Measurements from ENCODE around the gene ACTBL2. TPM values are rescaled to one million over a fixed set of nuclear protein-coding genes. Genes with fewer than 3 reads are reported as not detected.
A peak's percentile ranks its signal among the peaks of the same experiment; 100 is the strongest.
"Not testable (repeated sequence)": the region's sequence is repeated elsewhere in the genome, so short reads cannot be mapped to it uniquely, and the experiment has no call there.

The ACTBL2 gene
- total and polyA plus RNA-seq, 4 donors = not detected

DNA sequence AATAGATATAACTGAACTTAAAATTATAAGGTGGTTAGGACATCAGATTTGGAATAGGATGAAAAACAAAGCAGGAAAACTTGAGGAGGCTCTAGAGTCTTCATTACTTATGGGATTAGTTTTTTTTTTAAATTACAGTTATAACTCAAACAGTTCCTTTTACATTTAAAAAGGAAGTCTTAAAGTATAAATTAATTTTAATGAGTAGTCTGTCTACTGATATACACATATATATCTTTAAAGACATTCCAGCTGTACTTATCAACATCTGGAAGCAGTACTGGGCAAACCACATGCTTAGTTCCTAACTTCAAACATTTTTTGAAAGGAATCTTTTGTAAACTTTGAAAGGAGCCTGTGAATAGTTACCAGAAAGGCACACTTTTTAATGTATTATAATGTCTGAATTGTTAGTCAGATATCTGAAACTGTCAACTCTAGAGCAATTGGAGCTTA, 6.0 kb downstream of the ACTBL2 start:
- Histone ChIP-seq H3K4me1 (ENCODE audit: control insufficient read depth, insufficient read depth, low read length) (no peaks in the 10 kb centered on the region), H3K4me3 (ENCODE audit: low read depth, low read length) (no peak overlapping the region), H3K27me3 (ENCODE audit: control insufficient read depth, insufficient read depth, low read length) (no peaks in the 10 kb centered on the region), H3K27ac (ENCODE audit: low read depth, low read length) (no peak overlapping the region), H3K36me3 (ENCODE audit: control insufficient read depth, insufficient read depth, low read length) (no peaks in the 10 kb centered on the region), H3K9me3 (ENCODE audit: control insufficient read depth, insufficient read depth, low read length) (no peaks in the 10 kb centered on the region)
- DNase-seq (ENCODE audit: low read depth in 4 of 6, low spot score in 6 of 6) = no peak

DNA sequence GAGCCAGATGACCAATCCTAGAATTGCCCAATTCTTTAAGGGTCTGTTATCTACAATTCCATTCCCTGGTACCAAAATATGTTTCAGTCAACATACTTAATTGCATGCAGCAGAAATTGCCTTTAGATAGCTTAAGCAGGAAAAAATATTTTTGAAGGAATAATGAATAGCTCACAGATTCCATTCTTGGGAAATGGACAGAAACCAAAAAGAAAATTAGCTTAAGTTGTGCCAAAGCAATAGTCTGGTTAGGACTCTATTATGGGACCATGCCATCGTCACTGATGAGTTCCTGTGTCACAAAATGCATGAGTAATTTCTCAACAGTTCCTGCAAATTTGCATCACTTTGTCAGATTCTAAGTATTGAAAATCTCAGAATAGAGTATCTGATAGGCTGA, 12.3 kb downstream of the ACTBL2 start:
- Histone ChIP-seq H3K27me3 (ENCODE audit: control insufficient read depth, insufficient read depth, low read length) (no peaks in the 10 kb centered on the region), H3K27ac (ENCODE audit: low read depth, low read length) (no peak overlapping the region), H3K4me1 (ENCODE audit: control insufficient read depth, insufficient read depth, low read length) (no peaks in the 10 kb centered on the region), H3K9me3 (ENCODE audit: control insufficient read depth, insufficient read depth, low read length) (no peaks in the 10 kb centered on the region), H3K36me3 (ENCODE audit: control insufficient read depth, insufficient read depth, low read length) (no peaks in the 10 kb centered on the region), H3K4me3 (ENCODE audit: low read depth, low read length) (no peak overlapping the region)
- WGBS (ENCODE audit: insufficient coverage) = no CpG with 5 or more reads among the region's 1 CpG
- DNase-seq (ENCODE audit: low read depth in 4 of 6, low spot score in 6 of 6) = no peak

DNA sequence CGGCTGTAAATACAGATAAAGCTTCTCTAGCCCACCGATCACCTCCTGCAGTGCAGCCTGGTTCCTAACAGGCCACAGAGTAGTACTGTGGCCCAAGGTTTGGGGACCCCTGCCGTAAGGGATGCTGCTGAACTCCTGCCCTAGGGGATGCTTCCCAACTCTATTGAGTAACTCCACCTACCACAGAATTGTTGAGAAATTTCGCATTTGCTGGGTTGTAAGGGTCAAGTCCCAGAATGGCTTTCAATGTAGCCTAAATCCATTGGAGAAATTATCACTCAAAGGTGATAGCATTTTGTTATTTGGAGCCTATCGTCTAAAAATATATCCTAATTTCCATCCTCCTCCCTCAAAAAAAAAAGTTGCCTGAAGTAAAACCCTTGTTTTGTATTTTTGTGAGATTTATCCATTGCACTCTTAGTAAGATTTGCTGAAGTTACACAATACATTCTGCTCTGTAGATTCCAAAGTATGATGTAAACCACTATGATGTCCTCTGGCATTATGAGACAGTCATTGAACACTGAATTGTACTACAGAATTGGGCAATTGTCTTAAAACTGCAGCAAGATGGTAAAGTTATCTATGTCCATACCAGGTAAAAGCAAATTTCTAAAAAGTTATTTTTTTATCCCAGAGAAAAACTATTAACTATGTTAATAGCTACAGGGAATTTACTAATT, 14.0 kb downstream of the ACTBL2 start:
- H3K27ac ChIP-seq (ENCODE audit: low read depth, low read length) = no peak overlapping the region
- no peaks in the 10 kb centered on the region for H3K9me3 ChIP-seq (ENCODE audit: control insufficient read depth, insufficient read depth, low read length)
- DNase-seq (ENCODE audit: low read depth in 4 of 6, low spot score in 6 of 6) = no peak
- H3K4me3 ChIP-seq (ENCODE audit: low read depth, low read length) = no peak overlapping the region
- no peaks in the 10 kb centered on the region for H3K36me3 ChIP-seq (ENCODE audit: control insufficient read depth, insufficient read depth, low read length)
- no peaks in the 10 kb centered on the region for H3K27me3 ChIP-seq (ENCODE audit: control insufficient read depth, insufficient read depth, low read length)
- H3K4me1 ChIP-seq (ENCODE audit: control insufficient read depth, insufficient read depth, low read length) = no peaks in the 10 kb centered on the region
- WGBS (ENCODE audit: insufficient coverage) = no CpG with 5 or more reads among the region's 5 CpGs

DNA sequence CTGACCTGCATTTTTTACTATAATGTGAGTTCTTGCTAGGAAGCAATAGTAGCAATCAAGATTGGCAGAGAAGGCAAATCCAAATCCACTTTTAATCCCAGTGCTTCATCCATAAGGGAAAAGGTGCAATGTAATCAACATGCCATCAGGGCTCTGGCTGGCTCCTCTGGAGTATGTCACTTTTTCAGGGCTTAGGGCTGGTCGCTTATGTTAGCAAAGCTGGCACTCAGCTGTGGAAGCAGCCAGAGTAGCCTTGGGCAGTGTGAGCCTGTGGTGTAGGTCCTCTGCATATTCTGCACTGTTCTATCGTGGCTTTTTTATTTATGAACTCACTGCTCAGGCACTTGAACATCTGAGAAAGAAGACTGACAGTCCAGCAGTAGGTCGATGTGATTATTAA, 16.1 kb downstream of the ACTBL2 start:
- no peak for DNase-seq (ENCODE audit: low read depth in 4 of 6, low spot score in 6 of 6)

DNA sequence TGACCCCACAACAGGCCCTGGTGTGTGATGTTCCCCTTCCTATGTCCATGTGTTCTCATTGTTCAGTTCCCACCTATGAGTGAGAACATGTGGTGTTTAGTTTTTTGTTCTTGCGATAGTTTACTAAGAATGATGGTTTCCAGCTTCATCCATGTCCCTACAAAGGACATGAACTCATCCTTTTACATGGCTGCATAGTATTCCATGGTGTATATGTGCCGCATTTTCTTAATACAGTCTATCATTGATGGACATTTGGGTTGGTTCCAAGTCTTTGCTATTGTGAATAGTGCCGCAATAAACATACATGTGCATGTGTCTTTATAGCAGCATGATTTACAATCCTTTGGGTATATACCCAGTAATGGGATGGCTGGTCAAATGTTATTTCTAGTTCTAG, 22.6 kb downstream of the ACTBL2 start:
- not testable (repeated sequence) for H3K27me3 ChIP-seq (ENCODE audit: control insufficient read depth, insufficient read depth, low read length); H3K27ac ChIP-seq (ENCODE audit: low read depth, low read length); H3K9me3 ChIP-seq (ENCODE audit: control insufficient read depth, insufficient read depth, low read length); DNase-seq (ENCODE audit: low read depth in 4 of 6, low spot score in 6 of 6); H3K4me1 ChIP-seq (ENCODE audit: control insufficient read depth, insufficient read depth, low read length); H3K36me3 ChIP-seq (ENCODE audit: control insufficient read depth, insufficient read depth, low read length); H3K4me3 ChIP-seq (ENCODE audit: low read depth, low read length)
- no CpG with 5 or more reads among the region's 3 CpGs for WGBS (ENCODE audit: insufficient coverage)

More for the DNA sequence above, 16.1 kb downstream of the ACTBL2 start:
- no peaks in the 10 kb centered on the region for H3K4me1 ChIP-seq (ENCODE audit: control insufficient read depth, insufficient read depth, low read length)
- WGBS (ENCODE audit: insufficient coverage) = 73% methylated on average over 3 of the region's 3 CpGs
- H3K36me3 ChIP-seq (ENCODE audit: control insufficient read depth, insufficient read depth, low read length) = no peaks in the 10 kb centered on the region
- no peaks in the 10 kb centered on the region for H3K27me3 ChIP-seq (ENCODE audit: control insufficient read depth, insufficient read depth, low read length)
- no peaks in the 10 kb centered on the region for H3K9me3 ChIP-seq (ENCODE audit: control insufficient read depth, insufficient read depth, low read length)
- H3K27ac ChIP-seq (ENCODE audit: low read depth, low read length) = no peak overlapping the region
- H3K4me3 ChIP-seq (ENCODE audit: low read depth, low read length) = no peak overlapping the region

DNA sequence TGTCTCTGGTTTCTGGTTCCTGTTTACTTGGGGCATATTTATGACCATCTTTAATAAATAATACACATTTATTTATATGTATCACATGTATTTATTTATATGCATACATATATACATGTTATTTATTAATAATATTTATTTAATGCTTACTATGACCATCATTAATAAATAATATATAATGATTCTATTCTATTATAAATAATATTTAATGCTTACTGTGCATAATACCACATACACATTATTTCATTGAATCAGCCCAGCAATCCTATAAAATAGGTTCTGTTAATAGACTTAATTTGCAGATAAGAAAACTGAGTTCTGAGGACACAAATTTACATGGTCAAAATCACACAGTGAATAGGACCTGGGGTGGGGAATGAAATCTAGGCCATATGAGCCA, 24.2 kb downstream of the ACTBL2 start:
- Histone ChIP-seq H3K36me3 (ENCODE audit: control insufficient read depth, insufficient read depth, low read length) (no peaks in the 10 kb centered on the region), H3K27me3 (ENCODE audit: control insufficient read depth, insufficient read depth, low read length) (no peaks in the 10 kb centered on the region), H3K9me3 (ENCODE audit: control insufficient read depth, insufficient read depth, low read length) (no peaks in the 10 kb centered on the region), H3K27ac (ENCODE audit: low read depth, low read length) (no peak overlapping the region), H3K4me1 (ENCODE audit: control insufficient read depth, insufficient read depth, low read length) (peaks cover 3% of the 10 kb centered on the region), H3K4me3 (ENCODE audit: low read depth, low read length) (no peak overlapping the region)
- no peak for DNase-seq (ENCODE audit: low read depth in 4 of 6, low spot score in 6 of 6)

DNA sequence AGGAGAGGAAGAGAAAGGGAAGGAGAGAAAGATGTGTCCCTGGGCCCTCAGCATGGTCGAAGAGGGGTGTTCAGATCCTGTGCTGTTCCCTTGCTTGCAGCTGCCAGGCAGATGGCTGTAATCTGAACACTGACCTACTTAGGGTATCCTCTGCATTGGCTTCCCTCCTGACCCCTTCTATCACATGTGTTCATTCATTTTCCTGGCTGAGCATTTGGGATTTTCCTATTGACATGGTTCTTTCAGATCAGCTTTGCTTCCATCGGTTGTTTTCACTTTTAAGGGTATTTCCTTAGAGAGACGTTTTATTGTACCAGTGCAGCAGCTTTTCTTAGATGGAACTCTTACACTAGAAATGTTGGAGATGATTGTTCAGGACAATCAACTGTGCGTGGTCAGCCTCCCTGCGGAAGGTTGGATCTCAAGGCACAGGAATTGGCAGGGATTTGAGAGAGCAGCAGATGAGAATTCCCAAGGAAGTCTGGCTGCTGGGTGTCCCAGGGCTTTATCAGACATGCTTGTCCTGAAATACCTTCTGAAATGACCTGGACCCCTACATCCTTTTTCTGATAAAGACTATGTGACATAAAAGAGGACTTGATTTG, 26.0 kb downstream of the ACTBL2 start:
- Histone ChIP-seq H3K27me3 (ENCODE audit: control insufficient read depth, insufficient read depth, low read length) (no peaks in the 10 kb centered on the region), H3K4me3 (ENCODE audit: low read depth, low read length) (no peak overlapping the region), H3K4me1 (ENCODE audit: control insufficient read depth, insufficient read depth, low read length) (peaks cover 3% of the 10 kb centered on the region), H3K9me3 (ENCODE audit: control insufficient read depth, insufficient read depth, low read length) (no peaks in the 10 kb centered on the region), H3K27ac (ENCODE audit: low read depth, low read length) (no peak overlapping the region), H3K36me3 (ENCODE audit: control insufficient read depth, insufficient read depth, low read length) (no peaks in the 10 kb centered on the region)
- WGBS (ENCODE audit: insufficient coverage) = 67% methylated on average over 4 of the region's 5 CpGs
- no peak for DNase-seq (ENCODE audit: low read depth in 4 of 6, low spot score in 6 of 6)

DNA sequence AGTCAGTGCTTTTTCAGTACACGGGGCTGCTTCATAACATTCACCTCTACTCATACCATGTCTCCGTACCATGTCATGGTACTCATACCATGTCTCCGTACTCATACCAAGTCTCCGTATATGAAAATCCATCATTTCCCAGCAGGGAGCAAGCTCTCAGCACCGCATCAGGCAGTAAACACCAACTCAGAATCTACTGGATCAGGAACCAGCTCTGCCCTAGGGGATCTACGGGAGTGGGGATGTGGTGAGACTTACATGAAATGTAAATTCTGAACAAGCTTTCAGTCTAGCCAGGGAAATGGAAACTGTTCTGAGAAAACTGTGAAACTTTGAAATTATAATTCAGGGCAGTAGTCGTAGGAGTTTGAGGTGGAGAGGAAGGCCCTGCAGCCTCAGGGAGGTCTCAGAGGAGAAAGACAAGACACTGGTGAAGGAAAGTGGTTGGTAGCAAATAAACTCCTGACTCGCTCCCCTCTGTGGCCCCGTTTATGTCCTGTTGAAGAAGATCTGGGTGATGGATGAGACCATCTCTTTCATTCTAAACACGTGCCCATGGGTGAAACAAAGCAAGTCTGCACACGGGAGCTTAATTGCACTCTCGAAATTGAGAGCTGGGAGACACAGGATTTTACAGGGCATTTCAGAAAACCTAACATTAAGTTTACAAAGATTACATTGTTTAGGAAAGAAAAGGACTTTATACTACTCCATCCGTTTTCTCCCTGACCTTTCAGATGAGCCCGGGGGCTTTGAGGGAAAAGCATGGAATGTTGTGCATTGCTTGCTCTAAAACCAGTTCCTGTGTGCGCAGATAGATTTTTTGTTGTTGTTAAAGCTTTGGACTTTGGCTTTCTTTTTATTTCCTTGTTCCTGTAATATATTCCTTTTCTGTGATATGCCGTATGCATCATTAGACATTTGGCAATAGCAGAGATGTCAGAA, 26.8 kb downstream of the ACTBL2 start:
- Histone ChIP-seq H3K36me3 (ENCODE audit: control insufficient read depth, insufficient read depth, low read length) (no peaks in the 10 kb centered on the region), H3K27me3 (ENCODE audit: control insufficient read depth, insufficient read depth, low read length) (no peaks in the 10 kb centered on the region), H3K4me1 (ENCODE audit: control insufficient read depth, insufficient read depth, low read length) (peaks cover 3% of the 10 kb centered on the region), H3K27ac (ENCODE audit: low read depth, low read length) (peak overlapping the region; percentile 16), H3K4me3 (ENCODE audit: low read depth, low read length) (no peak overlapping the region), H3K9me3 (ENCODE audit: control insufficient read depth, insufficient read depth, low read length) (no peaks in the 10 kb centered on the region)
- DNase-seq (ENCODE audit: low read depth in 4 of 6, low spot score in 6 of 6) = peak in 1 of 6 donors; percentile 33
- 74% methylated on average over 7 of the region's 16 CpGs for WGBS (ENCODE audit: insufficient coverage)

DNA sequence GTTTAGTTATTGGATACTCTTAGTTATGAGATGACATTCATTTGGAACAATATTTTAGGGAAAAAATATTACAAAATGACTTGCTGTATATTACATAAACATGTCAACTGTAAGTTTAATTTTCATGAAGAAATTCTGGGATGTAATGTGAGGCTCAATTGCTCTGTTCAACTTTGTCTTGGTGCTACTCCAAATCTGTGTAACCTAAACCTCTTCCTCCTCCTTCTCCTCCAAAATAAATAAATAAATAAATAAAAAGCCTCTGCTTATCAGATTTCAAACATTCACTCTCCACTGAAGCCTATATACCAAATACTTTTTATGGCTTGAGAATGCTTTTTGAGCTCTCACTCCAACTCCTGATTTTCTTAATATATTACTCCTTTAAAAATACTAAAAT, 27.7 kb downstream of the ACTBL2 start:
- no peak for DNase-seq (ENCODE audit: low read depth in 4 of 6, low spot score in 6 of 6)
- Histone ChIP-seq H3K27me3 (ENCODE audit: control insufficient read depth, insufficient read depth, low read length) (no peaks in the 10 kb centered on the region), H3K9me3 (ENCODE audit: control insufficient read depth, insufficient read depth, low read length) (no peaks in the 10 kb centered on the region), H3K4me3 (ENCODE audit: low read depth, low read length) (no peak overlapping the region), H3K36me3 (ENCODE audit: control insufficient read depth, insufficient read depth, low read length) (no peaks in the 10 kb centered on the region), H3K4me1 (ENCODE audit: control insufficient read depth, insufficient read depth, low read length) (peaks cover 3% of the 10 kb centered on the region), H3K27ac (ENCODE audit: low read depth, low read length) (no peak overlapping the region)
